ENCODE results near the gene ABCD3.

ABCD3 gene

DNA sequence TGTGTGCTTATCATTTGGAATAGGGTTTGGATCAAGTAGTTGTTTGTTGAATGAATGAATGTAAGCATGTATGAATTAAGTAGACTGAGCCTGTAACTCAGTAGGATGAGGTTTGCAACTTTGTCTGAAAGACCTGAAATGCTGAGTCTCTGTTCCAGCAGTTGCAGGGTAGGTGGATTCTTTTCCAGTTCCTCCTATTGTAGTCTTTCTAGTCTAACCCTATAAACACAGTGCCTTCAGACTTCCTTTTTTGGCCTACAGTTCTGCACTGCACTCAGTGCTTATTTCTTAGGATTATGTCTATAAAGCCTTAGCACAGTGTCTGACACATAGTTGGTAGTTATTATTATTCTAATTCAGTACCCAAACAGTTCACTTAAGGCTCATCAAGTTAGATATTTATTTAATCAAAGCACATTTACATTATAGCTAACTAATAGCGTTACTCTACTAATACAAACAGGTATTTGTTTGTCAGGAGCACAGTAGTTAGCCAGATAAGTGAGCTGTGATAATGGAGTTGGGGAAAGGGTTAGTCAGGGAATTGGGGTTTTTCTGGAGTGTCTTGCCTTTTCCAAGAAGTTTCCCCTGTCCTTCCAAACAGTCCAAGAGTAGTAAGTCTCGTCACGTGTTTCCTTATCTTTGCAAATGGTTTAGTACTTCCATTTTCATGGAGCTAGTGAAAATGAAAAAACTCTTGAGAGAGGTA lies 45.0 kb downstream of the ABCD3 start:
- FAIRE-seq: no peak

DNA sequence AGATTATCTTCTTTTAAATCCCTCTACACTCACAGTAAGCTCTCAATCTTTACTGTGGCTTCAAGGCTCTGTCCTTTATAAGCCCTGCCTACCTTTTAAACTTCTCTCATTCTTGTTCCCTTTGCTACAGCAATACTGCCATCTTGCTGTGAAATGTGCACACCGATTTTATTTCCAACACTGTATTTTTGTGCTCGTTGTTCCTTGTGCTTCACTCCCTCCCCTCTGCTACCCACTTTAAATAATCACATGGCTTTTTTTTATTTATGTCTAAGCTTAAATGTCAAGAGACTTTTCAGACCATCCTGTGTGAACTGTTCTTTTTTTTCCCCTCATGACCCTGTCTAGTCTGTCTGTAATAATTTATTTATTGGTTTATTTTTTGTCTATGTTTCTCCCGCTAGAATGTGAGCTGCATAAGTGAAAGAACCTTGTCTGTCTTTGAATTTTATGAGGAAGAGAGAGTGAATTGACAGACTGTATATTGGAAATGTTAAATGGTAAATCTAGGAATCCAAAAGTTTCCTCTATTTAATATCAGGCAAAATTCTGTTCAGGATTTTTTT lies 45.7 kb downstream of the ABCD3 start:
- FAIRE-seq: peak; percentile 93

GRCh38 chr1:94468708-94469107 lies 50.5 kb downstream of the ABCD3 start:
- FAIRE-seq: no peak

DNA sequence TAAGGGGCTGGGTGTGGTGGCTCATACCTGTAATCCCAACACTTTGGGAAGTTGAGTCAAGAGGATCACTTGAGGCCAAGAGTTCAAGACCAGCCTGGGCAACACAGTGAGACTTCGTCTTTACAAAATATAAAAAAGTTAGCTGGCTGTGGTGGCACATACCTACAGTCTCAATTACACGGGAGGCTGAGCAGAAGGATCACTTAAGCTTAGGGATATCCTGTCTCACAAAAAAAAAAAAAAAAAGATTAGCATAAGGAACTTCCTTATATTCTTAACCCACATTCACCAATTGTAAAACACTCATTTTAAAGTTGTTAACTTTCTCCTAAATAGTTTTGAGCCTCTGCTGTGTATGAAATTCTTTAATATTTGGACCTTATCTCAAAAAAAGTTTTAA lies 53.1 kb downstream of the ABCD3 start:
- FAIRE-seq: no peak

DNA sequence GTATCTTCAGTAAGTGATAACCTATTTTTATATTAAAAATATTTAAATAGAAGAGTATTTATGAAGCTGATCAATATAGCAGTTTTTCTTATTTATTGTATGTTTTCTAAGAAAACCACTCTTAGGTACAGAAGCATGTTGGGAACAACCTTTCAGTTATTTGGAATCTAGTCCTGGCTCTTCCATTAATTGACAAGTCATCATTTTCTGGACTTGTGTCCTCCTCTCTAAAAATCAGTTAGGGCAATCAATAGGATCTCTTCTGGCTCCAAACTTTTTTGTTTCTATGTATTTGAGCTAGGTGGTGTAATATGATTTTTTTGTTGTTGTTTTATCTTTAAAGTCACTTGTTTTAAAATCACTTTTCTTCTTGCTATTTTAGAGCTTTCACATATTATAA lies 57.0 kb downstream of the ABCD3 start:
- FAIRE-seq: no peak

DNA sequence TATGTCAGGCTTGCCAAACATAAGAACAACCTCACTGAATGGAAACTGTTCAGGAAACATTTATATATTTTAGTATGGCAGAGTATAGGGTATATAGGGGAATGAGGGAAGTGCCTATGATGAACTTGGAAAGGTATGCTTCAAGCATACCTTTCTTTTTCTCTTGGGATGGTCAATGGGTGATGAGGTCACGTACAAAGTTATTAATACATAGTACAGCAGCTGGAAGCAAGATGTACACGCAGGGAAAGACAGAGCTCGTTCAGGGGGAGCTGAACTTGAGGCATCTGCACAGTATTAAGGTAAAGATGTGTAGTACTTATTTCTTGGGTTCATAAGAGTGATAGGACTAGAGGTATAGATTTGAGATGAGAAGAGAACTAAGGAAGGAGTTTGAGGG lies 61.5 kb downstream of the ABCD3 start:
- no peak for FAIRE-seq

DNA sequence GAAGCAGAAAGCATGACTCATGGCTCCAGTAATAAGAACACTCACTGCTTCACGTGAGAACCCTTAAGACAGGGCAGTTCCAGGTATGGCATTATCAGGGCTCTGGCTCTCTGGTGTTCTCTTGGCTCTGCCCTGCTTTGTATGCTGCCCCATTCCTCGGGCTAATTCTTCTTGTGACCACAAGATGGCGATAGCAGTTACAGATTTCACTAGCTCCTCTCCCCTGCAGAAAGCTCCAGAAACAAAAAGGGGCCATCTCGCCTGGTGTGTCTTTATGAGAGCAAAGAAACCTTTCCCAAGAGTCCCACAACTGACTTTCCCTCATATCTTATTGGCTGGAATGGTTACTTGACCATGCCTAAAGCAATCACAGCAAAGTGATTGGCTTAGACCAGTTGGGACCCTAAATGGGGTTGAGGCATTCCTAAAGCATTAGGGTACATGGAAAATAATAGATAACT lies 63.3 kb downstream of the ABCD3 start:
- FAIRE-seq: no peak

GRCh38 chr1:94486990-94487389 lies 68.8 kb downstream of the ABCD3 start:
- FAIRE-seq: no peak

DNA sequence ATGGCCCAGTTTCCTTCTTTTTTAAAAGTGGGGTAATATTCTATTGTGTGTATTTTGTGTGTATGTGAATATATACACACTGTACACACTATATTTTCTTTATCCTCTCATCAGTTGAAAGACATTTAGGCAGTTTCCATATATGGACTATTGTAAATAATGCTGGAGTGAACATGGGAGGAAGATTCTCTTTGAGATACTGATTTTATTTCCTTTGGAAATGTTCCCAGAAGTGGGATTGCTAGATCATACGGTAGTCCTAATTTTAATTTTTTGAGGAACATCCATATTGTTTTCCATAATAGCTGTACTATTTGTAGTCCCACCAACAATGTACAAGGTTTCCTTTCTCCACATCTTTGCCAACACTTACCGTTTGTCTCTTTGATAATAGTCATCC lies 72.4 kb downstream of the ABCD3 start:
- no peak for FAIRE-seq

DNA sequence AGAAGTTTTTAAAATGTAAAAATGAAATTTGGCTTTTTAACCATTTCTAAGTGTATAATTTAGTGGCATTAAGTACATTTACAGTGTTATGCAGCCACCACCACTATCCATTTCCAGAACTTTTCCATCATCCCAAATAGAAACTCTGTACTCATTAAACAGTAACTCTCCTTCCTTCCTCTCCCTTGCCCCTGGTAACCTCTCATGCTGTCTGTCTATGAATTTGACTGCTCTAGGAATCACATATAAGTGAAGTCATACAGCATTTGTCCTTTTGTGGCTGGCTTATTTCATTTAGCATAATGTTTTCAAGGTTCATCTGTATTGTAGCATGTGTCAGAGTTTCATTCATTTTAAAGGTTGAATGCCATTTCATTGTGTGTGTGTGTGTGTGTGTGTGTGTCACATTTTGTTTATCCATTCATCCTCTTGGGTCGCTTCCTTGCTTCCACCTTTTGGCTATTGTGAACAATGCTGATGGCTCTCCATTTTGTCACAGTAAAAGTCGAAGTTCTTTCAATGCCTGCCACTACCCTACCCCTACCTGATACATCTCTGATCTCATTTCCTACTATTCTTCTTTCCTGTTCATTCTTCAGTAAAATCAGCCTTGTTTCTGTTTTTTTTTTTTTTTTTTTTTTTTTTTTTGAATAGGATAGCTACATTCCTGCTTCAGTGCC lies 78.0 kb downstream of the ABCD3 start:
- FAIRE-seq: no peak

DNA sequence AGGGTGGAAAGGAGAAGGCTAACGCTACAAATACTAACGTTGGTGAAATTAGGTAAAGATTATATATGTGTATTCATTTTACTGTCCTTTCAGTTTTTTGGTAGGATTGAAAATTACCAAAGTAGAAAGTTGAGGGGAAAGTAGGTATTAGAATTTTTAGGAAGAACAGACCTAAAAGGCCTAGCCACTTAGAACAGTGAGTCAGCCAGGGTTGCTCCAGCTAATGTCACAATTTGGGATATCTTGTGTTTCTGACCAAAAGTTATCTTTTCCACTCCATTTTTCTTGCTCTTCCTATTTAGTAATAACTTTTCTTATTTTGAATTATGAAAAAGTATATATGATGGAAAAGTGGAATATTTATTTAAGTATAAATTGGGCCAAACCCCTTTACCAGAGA lies 83.2 kb downstream of the ABCD3 start:
- no peak for FAIRE-seq

DNA sequence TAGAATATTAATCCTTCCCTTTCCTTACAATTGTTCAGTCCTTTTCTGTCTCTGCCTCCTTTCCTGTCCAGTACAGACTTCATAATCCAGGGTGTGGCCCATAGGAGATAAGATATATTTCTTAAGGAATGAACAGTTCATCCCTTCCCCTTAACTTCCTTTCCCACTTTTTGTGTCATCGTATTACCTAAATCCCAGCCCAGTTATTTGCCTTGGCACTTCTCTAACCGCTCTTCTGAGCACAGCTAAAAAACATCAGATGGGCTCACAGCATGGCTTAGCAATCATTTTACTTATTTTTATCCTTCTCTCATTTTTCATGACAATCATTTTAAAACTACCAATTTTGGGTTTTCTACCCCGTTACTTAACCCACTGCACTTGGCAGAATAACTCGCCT lies 83.7 kb downstream of the ABCD3 start:
- no peak for FAIRE-seq

GRCh38 chr1:94503153-94503552 lies 85.0 kb downstream of the ABCD3 start:
- FAIRE-seq: no peak

DNA sequence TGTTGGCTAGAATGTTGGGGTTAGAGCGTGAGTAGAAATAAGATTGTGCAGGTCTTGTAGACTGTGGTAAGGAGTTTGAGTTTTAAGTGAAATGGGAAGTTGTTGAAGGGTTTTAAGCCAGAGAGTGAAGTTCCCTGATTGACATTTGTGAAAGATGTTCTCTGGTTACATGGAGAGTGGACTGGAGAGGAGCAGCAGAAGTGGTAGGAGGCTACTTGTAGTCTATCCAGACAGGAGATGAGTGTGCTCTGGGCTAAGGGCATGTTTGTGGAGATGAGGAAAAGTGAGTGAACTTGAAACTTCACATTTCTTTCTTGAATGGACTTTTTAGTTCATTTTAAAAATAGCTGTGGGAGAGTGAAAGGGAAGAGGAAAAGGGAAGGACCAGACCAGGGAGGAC lies 86.4 kb downstream of the ABCD3 start:
- FAIRE-seq: no peak

DNA sequence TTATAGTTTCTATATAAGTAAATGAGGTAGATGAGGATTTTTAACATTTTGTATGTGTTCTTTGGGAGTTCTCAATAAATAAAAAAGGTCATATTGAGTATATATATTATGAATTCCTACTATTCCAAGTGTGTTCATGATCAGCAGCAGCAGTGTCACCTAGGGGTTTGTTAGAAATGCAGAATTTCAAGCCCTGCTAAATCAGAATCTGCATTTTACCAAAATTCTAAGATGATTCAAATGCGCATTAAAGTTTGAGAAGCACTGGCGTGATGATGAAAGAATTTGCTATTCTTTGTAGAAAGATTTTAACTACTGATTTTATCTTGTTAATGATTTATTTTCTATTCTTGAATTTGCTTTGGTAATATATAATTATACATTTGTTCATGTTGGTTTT lies 94.6 kb downstream of the ABCD3 start:
- FAIRE-seq: no peak

- FAIRE-seq: peak; percentile 87
These were observed 96.0 kb downstream of the ABCD3 start for GRCh38 chr1:94514095-94514727.

DNA sequence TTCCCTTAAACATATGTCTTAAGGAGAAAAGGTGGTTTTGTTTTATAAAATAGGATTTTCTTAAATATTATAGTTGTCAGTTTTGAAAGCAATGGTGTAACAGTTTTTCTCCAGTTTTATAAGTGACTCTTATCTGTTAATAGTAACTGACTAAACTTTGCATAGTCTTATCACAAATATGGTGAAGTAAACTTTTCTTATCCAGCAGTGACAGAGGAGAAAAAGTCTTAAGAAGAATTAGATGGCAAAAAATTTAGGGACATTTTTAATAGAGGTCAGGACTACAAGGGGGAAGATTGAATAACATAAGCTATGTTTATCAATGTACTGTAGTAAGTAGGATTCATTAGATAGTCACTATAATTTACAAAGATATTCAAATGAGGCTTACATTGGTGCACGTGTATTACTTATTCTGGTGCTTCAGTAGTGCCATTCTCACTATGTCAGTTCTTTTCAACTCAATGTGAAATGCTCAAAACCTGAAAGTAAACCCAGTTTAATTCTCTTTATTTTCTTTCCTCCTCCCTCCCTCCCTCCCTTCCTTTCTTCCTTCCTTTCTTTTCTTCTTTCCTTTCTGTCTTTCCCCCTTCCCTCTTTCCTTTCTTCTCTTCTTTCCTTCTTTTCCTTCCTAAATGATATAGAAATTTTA lies 97.2 kb downstream of the ABCD3 start:
- FAIRE-seq: no peak

GRCh38 chr1:94519351-94519750 lies 101.2 kb downstream of the ABCD3 start:
- FAIRE-seq: no peak

GRCh38 chr1:94522304-94522703 lies 104.1 kb downstream of the ABCD3 start:
- peak; percentile 55 for FAIRE-seq

- no peak for FAIRE-seq
These were observed 106.3 kb downstream of the ABCD3 start for GRCh38 chr1:94524531-94524930.

DNA sequence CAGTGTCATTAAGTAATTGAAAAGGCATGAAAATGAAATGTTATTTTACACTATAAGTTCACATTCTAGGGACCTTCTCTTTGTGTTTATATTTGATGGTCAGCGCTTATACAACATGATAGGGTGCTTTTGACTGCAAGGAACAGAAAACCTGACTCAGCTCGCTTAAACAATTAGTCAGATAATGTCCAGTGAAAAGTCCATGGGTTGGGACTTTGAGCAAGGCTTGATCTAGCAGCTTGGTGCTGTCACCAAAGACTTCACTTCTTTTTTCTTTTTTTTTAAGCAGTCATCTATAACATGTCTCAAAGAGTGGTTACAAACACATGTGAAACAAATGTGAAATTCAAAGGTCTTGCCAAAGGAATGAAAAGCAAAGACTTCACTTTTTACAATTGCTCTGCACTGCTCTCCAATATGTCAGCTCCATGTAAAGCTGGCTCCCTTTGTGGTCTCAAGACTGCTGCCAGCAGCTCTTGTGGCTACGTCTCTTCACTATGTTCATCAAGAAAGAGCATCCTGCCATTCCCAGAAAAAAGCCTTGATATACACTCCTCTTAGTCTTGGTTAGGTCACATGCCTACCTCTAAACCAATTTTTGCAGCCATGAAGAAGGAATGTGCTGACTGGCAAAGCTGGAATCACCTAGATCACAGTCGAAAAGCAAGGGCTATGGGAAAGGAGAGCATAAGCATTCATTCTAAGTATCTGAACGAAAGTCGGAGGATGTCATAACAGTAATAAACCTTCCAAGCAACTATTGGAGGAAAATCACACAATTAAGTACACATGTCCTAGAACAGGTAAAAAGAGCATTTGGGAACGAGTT lies 108.2 kb downstream of the ABCD3 start:
- no peak for FAIRE-seq

- no peak for FAIRE-seq
These were observed 109.3 kb downstream of the ABCD3 start for GRCh38 chr1:94527447-94528031.
